HL-60/S4 treated with phorbol 12-myristate 13-acetate at 8.2 ng/mL for 4 days and 3 days (cell line): ENCODE measurements around the gene TJP2.

Source experiments
- in situ Hi-C: fragments of 300-500 bp; cut with MboI; formaldehyde crosslinking; loops from 2 replicates; pipeline ENCODE4 v1.15.0; 2022; ENCODE audit warnings: low sequenced_read_pairs

Gene TJP2

GRCh38 chr9:69173891-69174615 lies at the start of gene TJP2:
TJP2 (plus strand) TSS chr9:69174277; CDS start chr9:69174373, 96 bp downstream.
- in situ Hi-C loops: no loop called here

- in situ Hi-C loops: no loop called here
Observed at GRCh38 chr9:69130456-69131441, 43.3 kb upstream of the TJP2 start.

- in situ Hi-C loops: no loop called here
Observed at GRCh38 chr9:69131682-69132081, 42.4 kb upstream of the TJP2 start.

- in situ Hi-C loops: no loop called here
Observed at GRCh38 chr9:69132361-69132760, 41.7 kb upstream of the TJP2 start.

GRCh38 chr9:69134412-69134811 lies 39.7 kb upstream of the TJP2 start:
- in situ Hi-C loops: no loop called here

- in situ Hi-C loops: no loop called here
Observed at GRCh38 chr9:69136185-69136584, 37.9 kb upstream of the TJP2 start.

- in situ Hi-C loops: no loop called here
Observed at GRCh38 chr9:69136779-69137178, 37.3 kb upstream of the TJP2 start.

- in situ Hi-C loops: no loop called here
Observed at GRCh38 chr9:69137311-69137710, 36.8 kb upstream of the TJP2 start.

- in situ Hi-C loops: no loop called here
Observed at GRCh38 chr9:69139596-69139995, 34.5 kb upstream of the TJP2 start.

- in situ Hi-C loops: no loop called here
Observed at GRCh38 chr9:69140123-69140735, 33.8 kb upstream of the TJP2 start.

GRCh38 chr9:69141851-69142250 lies 32.2 kb upstream of the TJP2 start:
- in situ Hi-C loops: no loop called here

- in situ Hi-C loops: no loop called here
Observed at GRCh38 chr9:69143291-69143690, 30.8 kb upstream of the TJP2 start.

GRCh38 chr9:69145144-69145715 lies 28.8 kb upstream of the TJP2 start:
- in situ Hi-C loops: no loop called here

- in situ Hi-C loops: no loop called here
Observed at GRCh38 chr9:69147041-69147834, 26.8 kb upstream of the TJP2 start.

GRCh38 chr9:69149321-69149807 lies 24.7 kb upstream of the TJP2 start:
- in situ Hi-C loops: no loop called here

GRCh38 chr9:69151506-69151905 lies 22.6 kb upstream of the TJP2 start:
- in situ Hi-C loops: no loop called here

GRCh38 chr9:69153707-69154521 lies 20.2 kb upstream of the TJP2 start:
- in situ Hi-C loops: no loop called here

- in situ Hi-C loops: no loop called here
Observed at GRCh38 chr9:69155341-69156030, 18.6 kb upstream of the TJP2 start.
